HL-60/S4 (cell line): ENCODE measurements around the gene HES1.
"Not testable (repeated sequence)": the region's sequence is repeated elsewhere in the genome, so short reads cannot be mapped to it uniquely, and the experiment has no call there.

Experiments used
- in situ Hi-C: fragments of 300-500 bp; cut with MboI; formaldehyde crosslinking; loops from 2 replicates; pipeline ENCODE4 v1.14.3; 2022; ENCODE audit warnings: low sequenced_read_pairs

Gene HES1

DNA sequence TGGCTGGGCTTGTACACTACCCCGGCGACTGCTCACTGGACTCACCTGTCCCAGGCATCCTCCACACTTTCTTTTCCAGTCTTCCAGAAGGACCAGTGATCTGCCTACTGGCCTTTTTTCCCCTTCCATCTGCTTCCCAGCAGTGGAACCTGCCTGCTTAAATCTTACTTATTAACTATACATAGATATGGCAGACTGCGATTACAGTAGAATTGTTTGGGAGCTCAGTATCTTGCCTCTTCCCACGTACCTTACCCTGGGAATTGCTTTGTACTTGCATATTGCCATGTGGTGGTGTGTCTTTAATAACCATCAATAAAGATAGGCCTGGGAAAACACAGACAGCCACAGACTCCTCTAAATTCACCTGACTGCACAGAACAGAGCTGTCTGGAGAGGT lies 11.8 kb upstream of the HES1 start:
- in situ Hi-C loops = no loop called here

DNA sequence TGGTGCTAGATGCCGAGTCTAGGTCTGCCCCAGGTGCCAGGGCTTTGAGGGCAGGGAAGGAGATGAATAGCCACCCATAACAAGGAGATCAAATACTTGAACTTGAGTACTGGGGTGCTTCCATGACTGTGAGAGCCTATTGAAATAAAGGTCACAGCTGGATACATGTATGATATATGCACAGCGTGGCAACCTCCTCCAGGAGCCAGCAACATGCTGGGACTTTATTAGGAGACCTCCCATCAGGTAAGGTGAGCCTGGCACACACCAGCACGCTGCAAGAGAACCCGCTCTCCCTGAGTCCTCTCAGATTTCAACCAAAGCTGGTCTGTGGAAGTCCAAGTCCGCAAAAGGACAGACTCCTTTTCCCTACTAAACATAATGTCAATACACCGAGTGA lies 10.5 kb upstream of the HES1 start:
- in situ Hi-C loops = no loop called here

DNA sequence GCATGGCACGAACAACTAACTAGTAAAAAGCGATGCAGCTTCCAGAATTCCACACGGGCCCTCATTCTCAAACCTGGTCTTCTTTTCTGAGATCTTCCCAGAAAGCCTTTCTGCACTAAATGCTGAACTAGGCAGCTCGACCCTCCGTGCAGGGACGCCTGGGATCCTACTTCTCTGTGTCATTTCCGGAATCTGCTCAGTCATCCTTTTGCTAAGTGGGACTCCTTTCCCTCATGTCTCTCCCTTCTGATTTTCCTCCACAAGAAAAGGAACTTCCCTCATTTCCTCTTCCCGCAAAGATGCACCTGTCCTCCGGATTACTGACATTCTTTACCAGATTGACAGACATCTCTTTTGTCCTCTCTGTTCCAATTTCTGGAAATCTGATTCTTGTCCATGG lies 9.2 kb upstream of the HES1 start:
- in situ Hi-C loops = no loop called here

DNA sequence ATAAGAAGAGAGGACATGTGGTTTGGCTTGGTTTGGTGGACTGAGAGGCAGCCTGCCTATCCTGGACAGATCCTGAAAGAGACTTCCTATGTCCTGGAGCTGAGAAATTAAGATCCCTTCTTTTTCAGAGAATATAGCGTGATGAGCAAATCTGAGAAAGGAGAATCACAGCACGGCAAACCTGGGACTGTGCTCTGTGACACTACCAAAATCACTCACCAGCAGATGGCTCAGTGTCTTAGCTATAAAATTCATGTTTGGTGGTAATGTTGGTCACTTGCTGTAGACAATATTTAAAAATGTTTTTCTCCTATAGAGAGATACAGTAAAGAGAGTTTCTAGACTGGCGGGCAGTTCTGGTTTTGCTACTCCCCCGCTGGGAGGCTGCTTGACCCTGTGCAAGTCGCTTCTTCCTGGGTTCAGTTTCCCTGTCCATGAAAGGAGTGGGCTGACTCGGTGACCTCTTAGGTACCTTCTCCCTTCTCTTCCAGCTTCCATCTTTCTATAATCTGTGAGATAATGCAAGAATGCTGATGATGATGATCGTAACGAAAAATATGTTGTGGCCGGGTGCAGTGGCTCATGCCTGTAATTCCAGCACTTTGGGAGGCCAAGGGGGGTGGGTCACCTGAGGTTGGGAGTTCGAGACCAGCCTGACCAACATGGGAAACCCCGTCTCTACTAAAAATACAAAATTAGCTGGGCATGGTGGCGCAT lies 7.6 kb upstream of the HES1 start:
- in situ Hi-C loops = no loop called here

DNA sequence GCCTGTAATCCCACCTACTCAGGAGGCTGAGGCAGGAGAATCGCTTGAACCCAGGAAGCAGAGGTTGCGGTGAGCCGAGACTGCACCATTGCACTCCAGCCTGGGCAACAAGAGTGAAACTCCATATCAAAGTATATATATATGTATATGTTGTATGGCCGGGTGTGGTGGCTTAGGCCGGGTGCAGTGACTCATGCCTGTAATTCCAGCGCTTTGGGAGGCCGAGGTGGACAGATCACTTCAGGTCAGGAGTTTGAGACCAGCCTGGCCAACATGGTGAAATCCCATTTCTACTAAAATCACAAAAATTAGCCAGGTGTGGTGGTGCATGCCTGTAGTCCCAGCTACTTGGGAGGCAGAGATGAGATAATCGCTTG lies 7.0 kb upstream of the HES1 start:
- in situ Hi-C loops = not testable (repeated sequence)

DNA sequence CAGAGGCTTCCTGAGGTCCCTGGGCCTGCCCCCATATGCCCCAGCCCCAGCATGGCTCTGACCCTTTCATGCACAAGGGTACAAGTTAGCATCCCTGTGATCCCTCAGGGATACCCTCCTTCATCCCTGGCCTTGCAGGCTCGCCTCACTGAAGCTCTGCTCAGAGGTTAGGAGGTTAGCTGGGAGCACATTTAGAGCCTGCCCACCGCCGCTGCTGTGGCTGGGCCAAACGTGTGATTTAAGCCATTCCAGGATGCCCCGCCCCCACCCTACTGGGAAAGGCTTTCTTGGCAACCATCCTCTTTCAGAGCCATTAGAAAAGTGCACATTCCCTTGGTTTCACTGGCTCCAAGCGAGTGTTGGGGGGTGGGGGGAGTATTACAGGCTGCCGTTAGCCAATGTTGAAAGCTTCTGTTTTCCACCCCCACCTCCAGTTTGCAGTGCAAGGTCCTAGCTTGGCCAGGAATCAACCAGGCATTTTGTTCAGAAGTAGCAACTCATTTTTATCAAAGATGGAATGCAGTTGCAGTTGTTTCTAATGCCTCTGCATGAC lies 6.3 kb upstream of the HES1 start:
- in situ Hi-C loops = no loop called here

DNA sequence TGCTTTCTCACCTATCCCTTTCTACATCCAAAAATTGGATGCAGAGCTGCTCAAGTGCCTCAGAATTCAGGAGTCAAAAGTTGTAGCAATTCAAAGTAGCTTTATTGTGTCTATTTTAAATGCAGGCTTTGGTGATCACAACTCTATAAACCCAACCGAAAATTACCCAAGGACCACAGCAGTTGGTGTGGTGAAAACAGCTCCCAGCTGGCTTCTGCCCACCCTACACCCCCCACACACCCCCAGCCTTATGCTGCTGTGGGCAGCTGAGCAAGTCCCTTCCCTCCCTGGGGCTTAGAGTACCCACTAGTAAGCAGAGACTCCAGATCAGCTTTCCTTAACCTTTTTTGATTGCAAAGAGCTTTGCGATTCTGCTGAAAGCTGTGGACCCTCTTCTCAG lies 5.8 kb upstream of the HES1 start:
- in situ Hi-C loops = no loop called here

DNA sequence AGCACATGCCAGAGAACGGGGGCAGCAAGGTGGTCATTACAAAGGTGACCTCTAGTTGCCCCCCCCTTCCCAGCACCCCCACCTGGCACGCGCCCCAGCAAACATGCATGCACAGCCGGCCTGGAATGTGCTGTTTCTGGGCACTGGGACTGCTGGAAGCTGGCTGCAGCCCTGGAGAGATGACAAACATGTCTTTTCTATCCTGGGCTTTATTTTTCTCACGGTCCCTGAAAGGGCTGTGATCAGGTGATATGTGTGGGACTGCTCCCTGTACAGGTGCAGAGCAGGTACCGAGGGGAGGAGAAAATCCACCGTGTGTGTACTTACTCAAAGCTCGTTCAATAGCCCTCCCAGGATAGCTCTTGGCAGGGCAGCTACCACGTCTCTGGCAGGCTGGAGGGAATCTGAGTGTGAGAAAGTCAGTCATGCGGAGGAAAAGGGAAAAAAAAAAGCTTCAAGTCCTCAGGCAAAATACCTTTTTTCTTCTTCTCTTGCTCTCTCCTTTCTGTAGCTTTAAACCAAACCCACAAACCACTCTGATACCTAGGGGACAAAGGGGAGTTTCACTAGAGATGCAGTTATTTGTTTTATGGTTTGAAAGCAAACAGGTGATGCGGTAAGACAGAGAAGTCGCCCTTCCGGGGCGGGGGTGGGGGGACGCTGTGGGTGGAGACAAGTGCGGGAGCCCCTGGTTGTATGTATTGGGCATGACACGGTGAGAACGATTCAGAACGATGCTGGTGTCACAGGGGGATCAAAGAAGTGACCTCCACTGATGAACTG lies 5.0 kb upstream of the HES1 start:
- in situ Hi-C loops = no loop called here

DNA sequence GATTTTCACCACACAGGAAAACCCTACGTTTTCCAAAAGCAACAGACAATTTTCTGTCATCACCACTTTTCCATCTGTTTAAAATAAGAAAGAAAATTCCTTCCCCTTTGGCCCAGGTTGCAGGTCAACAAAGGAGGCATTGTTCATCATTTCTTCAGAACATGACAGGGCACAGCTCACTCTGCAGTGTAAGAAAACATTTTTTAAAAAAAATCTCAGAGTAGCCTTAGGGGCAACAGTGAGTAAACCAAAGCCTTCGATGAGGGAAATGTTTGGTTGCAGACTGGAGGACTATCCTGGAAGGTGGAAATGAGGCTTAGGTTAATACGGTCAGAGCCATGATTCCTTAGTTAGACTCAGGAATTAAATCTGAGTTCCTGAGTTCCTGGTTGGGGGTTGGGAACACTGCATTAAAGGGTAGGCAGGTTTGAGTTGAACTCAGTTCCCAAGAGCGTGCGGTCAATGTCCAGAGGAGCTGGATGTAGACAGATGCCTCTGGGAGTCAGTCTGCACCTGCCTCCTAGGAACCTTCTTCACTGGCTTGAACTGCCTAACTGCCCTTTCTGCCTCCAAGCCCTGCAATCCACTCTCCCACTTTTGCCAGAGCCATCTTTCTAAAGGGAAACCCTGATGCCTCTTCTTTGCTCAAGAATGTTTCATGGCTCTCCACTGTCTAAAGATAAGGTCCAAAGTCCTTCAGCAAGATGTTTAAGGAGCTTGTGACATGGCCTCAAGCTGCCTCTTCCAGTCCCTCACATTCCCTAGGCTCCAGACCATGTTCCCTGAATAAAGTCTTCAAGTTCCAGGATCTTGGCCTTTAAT lies 3.3 kb upstream of the HES1 start:
- in situ Hi-C loops = no loop called here

DNA sequence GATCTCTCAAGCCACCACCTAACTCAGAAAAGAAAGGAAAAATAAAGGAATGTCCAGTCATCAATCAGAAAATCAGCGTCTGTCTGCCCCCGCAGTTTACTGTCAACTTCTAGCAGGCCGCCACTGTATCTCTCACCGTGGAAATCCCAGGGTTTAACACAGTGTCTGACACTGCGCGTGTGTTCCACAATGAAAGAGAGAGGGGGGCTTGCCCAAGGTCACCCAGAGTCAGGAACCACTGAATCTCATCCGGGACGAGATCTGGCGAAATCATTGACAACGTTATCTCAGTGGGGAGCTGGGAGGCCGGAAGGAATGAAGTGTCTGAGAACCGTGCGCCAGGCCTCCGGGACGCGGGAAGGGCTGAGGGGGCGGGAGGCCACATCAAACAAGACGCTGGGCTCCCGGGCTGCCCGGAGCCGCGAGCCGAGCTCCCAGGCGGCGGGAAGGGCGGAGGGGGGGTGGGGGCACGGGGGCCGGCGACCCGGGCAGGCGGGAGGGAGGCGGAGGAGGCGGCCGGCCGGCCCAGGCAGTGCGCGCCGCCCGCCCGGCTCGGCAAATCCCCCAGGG lies 2.2 kb upstream of the HES1 start:
- in situ Hi-C loops = no loop called here

DNA sequence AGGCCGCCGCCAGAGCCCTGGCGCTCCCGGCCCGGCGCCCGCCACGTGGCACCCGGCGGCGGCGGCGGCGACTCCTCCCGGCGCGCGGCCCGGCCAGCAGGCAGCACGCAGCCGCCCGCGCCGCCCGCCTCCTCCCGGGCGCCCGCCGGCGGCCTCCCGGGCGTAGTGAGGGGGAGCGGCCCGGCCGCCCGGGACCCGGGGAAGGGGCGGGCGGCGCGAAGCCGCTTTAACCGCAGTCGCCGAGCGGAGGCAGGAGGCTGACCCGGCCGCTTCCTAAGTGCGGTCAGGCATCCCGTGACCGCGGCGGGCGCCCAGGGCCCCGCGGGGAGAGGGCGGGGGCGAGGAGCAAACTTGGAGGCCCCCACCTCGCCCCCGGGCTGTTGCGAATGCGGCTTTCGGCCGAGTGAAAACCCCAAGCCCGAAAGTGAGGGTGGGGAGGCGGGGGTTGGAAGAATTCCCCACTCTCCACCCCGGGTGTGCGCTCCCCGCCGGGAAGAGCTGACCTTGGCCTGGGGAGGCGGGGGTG lies 1.7 kb upstream of the HES1 start:
- in situ Hi-C loops = no loop called here

DNA sequence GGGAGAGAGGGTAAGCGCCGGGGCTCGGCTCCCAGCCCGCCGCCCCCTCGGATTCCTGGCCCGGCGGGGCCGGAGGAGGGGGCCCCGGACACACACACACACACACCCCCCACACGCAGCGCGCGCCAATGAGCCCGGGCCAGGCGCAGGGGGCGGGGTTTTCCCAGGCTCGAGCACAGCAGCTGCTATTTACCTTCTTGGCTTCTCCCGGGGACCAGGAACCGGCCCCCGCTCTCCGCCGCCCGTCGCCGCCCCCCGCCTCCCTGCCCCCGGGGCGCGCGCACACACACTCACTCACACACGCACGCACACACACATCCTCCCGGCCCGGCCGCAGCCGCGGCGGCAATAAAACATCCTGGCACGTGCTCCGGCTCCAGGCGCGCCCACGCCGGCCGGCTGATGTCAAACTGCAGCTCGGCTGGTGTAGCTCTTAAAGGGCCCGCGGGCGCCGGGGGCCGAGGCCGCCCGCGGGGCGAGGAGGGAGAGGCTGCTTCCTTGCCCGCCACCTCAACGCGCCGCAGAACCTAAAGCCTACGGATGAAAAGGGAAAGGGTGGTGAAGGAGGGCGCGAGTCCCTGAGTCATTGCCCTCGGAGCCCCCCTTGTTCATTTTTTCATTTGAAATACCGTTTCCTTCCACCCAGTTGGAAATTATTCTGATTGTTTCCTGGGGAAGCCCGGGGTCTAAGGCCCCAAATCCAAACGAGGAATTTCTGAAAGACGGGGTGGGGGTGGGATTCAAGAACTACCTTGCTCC lies 1.0 kb upstream of the HES1 start:
- in situ Hi-C loops = loop anchor here (5.0 kb wide), 1 partner anchor 348 kb away; no protein-coding TSS in a partner anchor

DNA sequence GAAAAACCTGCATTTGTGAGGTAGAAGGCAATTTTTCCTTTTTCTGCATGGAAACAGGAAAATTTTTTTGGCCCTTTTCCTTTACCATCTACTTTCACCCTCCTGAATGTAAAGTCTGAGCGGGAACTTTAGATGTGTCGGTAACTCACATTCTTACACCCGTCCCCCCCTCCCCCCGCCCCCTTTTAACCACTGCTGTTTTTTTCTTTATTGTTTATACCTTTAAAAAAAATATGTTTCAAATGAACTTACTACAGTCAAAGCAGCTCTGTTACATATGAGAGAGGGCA lies 487 bp upstream of the HES1 start:
- in situ Hi-C loops = loop anchor here (5.0 kb wide), 1 partner anchor 348 kb away; no protein-coding TSS in a partner anchor

DNA sequence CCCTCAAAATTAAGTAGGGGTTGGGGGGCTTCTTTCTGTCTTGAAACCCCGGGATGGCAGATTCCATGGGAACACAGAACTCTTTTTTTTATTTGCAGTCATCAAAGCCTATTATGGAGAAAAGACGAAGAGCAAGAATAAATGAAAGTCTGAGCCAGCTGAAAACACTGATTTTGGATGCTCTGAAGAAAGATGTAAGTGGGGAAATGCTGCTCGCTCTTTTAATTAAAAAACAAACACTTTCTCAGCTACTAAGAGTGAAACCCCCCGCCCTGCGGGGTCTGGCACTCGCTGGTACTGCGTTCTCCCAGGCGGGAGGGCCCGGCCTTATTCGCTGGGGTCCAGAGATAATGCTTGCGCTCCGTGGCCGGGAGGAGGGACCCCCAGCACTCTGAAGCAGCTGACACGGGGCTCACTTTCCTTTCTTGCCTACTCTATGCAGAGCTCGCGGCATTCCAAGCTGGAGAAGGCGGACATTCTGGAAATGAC lies 615 bp downstream of the HES1 start:
- in situ Hi-C loops = loop anchor here (5.0 kb wide), 1 partner anchor 349 kb away; no protein-coding TSS in a partner anchor

DNA sequence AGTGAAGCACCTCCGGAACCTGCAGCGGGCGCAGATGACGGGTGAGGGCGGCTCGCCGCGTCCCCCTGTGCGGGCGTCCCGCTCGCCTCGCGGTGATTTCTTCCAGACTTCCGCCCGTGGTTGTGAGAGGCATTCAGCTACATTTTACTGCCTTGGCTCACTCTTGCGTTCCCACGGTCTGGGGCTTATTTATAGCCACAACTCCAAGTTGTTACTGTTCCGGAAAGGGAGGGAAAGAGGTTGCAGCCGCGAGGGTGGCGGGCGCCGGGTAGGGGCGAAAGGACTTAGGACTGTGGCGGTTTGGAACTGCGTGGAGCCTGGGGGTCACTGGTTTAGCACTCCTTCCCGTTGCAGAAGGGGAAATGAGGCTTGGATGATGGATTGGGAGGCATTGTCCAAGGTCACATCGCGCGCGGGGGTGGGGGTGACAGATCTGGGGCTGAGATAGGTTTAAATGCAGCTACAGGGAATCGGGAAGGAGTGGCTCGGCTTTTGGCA lies 1.1 kb downstream of the HES1 start:
- in situ Hi-C loops = loop anchor here (5.0 kb wide), 1 partner anchor 350 kb away; no protein-coding TSS in a partner anchor

DNA sequence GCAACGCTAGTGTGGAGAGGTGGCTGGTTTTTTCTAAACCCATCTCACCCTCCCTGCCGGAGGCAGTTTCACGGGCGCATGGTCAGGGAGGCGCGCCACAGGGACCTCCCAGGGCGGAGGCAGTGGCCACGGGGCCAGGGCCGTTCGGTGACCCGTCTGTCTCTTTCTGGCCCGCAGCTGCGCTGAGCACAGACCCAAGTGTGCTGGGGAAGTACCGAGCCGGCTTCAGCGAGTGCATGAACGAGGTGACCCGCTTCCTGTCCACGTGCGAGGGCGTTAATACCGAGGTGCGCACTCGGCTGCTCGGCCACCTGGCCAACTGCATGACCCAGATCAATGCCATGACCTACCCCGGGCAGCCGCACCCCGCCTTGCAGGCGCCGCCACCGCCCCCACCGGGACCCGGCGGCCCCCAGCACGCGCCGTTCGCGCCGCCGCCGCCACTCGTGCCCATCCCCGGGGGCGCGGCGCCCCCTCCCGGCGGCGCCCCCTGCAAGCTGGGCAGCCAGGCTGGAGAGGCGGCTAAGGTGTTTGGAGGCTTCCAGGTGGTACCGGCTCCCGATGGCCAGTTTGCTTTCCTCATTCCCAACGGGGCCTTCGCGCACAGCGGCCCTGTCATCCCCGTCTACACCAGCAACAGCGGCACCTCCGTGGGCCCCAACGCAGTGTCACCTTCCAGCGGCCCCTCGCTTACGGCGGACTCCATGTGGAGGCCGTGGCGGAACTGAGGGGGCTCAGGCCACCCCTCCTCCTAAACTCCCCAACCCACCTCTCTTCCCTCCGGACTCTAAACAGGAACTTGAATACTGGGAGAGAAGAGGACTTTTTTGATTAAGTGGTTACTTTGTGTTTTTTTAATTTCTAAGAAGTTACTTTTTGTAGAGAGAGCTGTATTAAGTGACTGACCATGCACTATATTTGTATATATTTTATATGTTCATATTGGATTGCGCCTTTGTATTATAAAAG lies 1.8 kb downstream of the HES1 start:
- in situ Hi-C loops = loop anchor here (5.0 kb wide), 1 partner anchor 350 kb away; no protein-coding TSS in a partner anchor

DNA sequence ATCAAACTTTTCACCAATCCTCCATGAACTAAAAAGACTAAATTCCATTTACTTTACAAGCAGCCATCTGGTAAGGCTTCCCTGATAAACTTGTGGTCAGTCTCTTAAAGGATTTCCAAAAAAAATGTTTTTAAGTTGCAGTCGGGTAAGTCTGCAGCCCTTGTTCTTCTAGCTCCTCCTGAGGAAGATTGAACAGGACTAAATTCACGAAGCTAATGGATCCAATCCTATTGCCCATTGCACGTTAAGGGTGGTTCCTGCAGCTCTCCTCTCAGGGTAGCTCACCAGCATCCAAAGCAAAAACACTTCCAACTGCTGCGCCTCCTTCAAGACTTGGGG lies 2.8 kb downstream of the HES1 start:
- in situ Hi-C loops = loop anchor here (5.0 kb wide), 1 partner anchor 351 kb away; no protein-coding TSS in a partner anchor

DNA sequence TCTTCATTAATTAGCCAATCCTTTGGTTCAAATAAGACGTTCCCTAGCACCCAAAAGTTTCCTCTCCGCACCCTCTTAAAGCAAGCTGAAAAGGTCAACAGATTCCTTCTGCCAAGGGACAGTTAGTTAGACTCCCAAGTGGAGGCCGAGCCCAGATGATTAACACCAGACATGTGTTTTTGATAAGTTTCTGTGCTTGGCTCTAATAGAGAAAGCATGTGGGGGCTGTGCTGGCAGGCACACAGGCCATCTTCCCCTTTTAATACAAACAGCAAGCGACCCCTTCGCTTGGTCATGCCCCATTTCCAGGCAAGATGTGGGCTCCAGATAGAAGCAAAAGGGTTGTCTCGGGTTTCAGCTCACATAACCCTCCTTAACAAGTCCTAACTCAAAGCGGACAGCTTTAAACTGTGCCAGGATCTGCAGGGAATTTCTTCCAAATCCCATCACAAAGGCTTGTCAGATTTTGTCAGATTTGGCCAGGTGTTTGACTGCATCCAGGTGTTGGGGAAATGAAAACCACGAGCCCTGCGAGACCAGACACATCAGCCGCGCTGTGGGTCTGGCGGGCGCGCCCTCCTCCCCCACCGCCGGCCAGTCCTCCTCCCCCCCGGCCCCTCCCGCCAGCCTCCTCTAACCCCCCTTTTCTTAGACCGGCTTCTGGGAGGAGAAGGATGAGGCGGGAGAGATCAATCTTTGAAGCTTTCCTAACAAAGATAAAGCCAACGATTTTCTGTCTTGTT lies 3.3 kb downstream of the HES1 start:
- in situ Hi-C loops = loop anchor here (5.0 kb wide), 1 partner anchor 352 kb away; no protein-coding TSS in a partner anchor
